ENCODE measurements around the gene ZNF839.

ZNF839 gene

GRCh38 chr14:102353126-102353619, 33.6 kb downstream of the ZNF839 start:
- Histone ChIP-seq H3K4me2 (ENCODE audit: low read depth, low read length, poor library complexity, severe bottlenecking) (no peak overlapping the region), H3K27me3 (ENCODE audit: insufficient read depth, low read length, poor library complexity, severe bottlenecking) (no peaks in the 10 kb centered on the region), H3K4me3 (ENCODE audit: low read length, poor library complexity, severe bottlenecking) (no peak overlapping the region), H3K9ac (ENCODE audit: low read depth, low read length, poor library complexity, severe bottlenecking) (no peak overlapping the region), H3K4me1 (ENCODE audit: insufficient read depth, low read length, poor library complexity, severe bottlenecking) (no peaks in the 10 kb centered on the region), H3K79me2 (ENCODE audit: insufficient read depth, low read length) (no peaks in the 10 kb centered on the region), H3K36me3 (ENCODE audit: insufficient read depth, low read length) (peaks cover 14% of the 10 kb centered on the region; the same call in 1 of the 2 replicates), H3K9me3 (ENCODE audit: insufficient read depth, low read depth, low read length) (no peaks in the 10 kb centered on the region), H3K9me2 (replicated peaks; ENCODE audit: low read depth, low read length) (no peaks in the 10 kb centered on the region), H4K20me1 (ENCODE audit: insufficient read depth, low read length, poor library complexity, severe bottlenecking) (no peaks in the 10 kb centered on the region), H2AFZ (ENCODE audit: low read length) (no peak overlapping the region), H3F3A (ENCODE audit: low read depth) (no peaks in the 10 kb centered on the region)
- TF ChIP-seq CTCF (conservative IDR thresholded peaks at IDR 0.05; ENCODE audit: low read length) (no peak), EZH2phosphoT487 (IDR thresholded peaks at IDR 0.05; ENCODE audit: borderline replicate concordance) (no peak)

GRCh38 chr14:102356280-102356679, 36.7 kb downstream of the ZNF839 start:
- Histone ChIP-seq H2AFZ (ENCODE audit: low read length) (no peak overlapping the region), H3K27me3 (ENCODE audit: insufficient read depth, low read length, poor library complexity, severe bottlenecking) (no peaks in the 10 kb centered on the region), H3K9me2 (replicated peaks; ENCODE audit: low read depth, low read length) (no peaks in the 10 kb centered on the region), H3K4me3 (ENCODE audit: low read length, poor library complexity, severe bottlenecking) (no peak overlapping the region), H3K4me2 (ENCODE audit: low read depth, low read length, poor library complexity, severe bottlenecking) (no peak overlapping the region), H3K79me2 (ENCODE audit: insufficient read depth, low read length) (no peaks in the 10 kb centered on the region), H4K20me1 (ENCODE audit: insufficient read depth, low read length, poor library complexity, severe bottlenecking) (no peaks in the 10 kb centered on the region), H3K9ac (ENCODE audit: low read depth, low read length, poor library complexity, severe bottlenecking) (no peak overlapping the region), H3K4me1 (ENCODE audit: insufficient read depth, low read length, poor library complexity, severe bottlenecking) (peaks cover 5% of the 10 kb centered on the region), H3K36me3 (ENCODE audit: insufficient read depth, low read length) (no peaks in the 10 kb centered on the region; the same call in 1 of the 2 replicates), H3K9me3 (ENCODE audit: insufficient read depth, low read depth, low read length) (no peaks in the 10 kb centered on the region), H3F3A (ENCODE audit: low read depth) (no peaks in the 10 kb centered on the region)
- TF ChIP-seq CTCF (conservative IDR thresholded peaks at IDR 0.05; ENCODE audit: low read length) (no peak), EZH2phosphoT487 (IDR thresholded peaks at IDR 0.05; ENCODE audit: borderline replicate concordance) (no peak)

DNA sequence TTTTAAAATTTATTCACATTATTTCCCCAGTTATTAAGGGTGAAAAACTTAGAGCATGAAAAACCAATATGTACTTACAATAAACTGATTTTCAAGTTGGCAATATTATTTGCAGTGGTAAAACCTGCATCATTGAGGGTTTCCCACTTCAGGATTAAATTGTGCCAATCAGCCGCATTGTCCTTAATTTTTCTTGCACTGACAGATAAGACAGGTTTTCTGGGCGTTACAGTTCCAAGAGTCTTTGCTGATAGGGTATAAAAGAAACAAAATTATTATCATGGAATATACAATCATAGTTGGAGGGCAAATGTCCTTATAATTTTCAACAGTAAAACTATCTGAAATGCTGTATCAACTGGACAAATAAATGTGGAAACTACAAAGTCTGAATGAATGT, 39.8 kb downstream of the ZNF839 start:
- Histone ChIP-seq H3K9ac (ENCODE audit: low read depth, low read length, poor library complexity, severe bottlenecking) (no peak overlapping the region), H3F3A (ENCODE audit: low read depth) (no peaks in the 10 kb centered on the region), H3K4me3 (ENCODE audit: low read length, poor library complexity, severe bottlenecking) (no peak overlapping the region), H2AFZ (ENCODE audit: low read length) (no peak overlapping the region), H3K9me3 (ENCODE audit: insufficient read depth, low read depth, low read length) (no peaks in the 10 kb centered on the region), H3K27me3 (ENCODE audit: insufficient read depth, low read length, poor library complexity, severe bottlenecking) (no peaks in the 10 kb centered on the region), H3K4me1 (ENCODE audit: insufficient read depth, low read length, poor library complexity, severe bottlenecking) (peaks cover 25% of the 10 kb centered on the region), H4K20me1 (ENCODE audit: insufficient read depth, low read length, poor library complexity, severe bottlenecking) (no peaks in the 10 kb centered on the region), H3K79me2 (ENCODE audit: insufficient read depth, low read length) (peaks cover 24% of the 10 kb centered on the region), H3K36me3 (ENCODE audit: insufficient read depth, low read length) (no peaks in the 10 kb centered on the region; the same call in 1 of the 2 replicates), H3K9me2 (replicated peaks; ENCODE audit: low read depth, low read length) (no peaks in the 10 kb centered on the region), H3K4me2 (ENCODE audit: low read depth, low read length, poor library complexity, severe bottlenecking) (no peak overlapping the region)
- no peak for TF ChIP-seq CTCF (conservative IDR thresholded peaks at IDR 0.05; ENCODE audit: low read length)
- no peak for TF ChIP-seq EZH2phosphoT487 (IDR thresholded peaks at IDR 0.05; ENCODE audit: borderline replicate concordance)

All from Loucy (cell line).